Stimulated activated CD4-positive, alpha-beta T cell treated with anti-CD3 and anti-CD28 coated beads, Interleukin-4, amount 100 ng/mL, for 24 hours (primary cell): ENCODE results near the gene CARD14.
"Not testable (repeated sequence)": the region's sequence is repeated elsewhere in the genome, so short reads cannot be mapped to it uniquely, and the experiment has no call there.

ENCODE experiments used
- DNase-seq: peaks from one replicate; pipeline ENCODE4 v3.0.0-alpha.2; 2020

Gene CARD14

GRCh38 chr17:80151333-80151732 is 18.5 kb upstream of the CARD14 start:
- DNase-seq: no peak

- no peak for DNase-seq
Measured at GRCh38 chr17:80152081-80152702, 17.6 kb upstream of the CARD14 start.

- DNase-seq: no peak
Measured at GRCh38 chr17:80153004-80153403, 16.8 kb upstream of the CARD14 start.

- DNase-seq: no peak
Measured at GRCh38 chr17:80154166-80154565, 15.7 kb upstream of the CARD14 start.

GRCh38 chr17:80155600-80155999 is 14.2 kb upstream of the CARD14 start:
- not testable (repeated sequence) for DNase-seq

GRCh38 chr17:80158846-80159245 is 11.0 kb upstream of the CARD14 start:
- no peak for DNase-seq

GRCh38 chr17:80160536-80160935 is 9.3 kb upstream of the CARD14 start:
- DNase-seq: no peak

- no peak for DNase-seq
Measured at GRCh38 chr17:80163336-80163735, 6.5 kb upstream of the CARD14 start.

- no peak for DNase-seq
Measured at GRCh38 chr17:80164185-80164584, 5.6 kb upstream of the CARD14 start.

GRCh38 chr17:80166446-80166845 is 3.4 kb upstream of the CARD14 start:
- no peak for DNase-seq

GRCh38 chr17:80168371-80168770 is 1.5 kb upstream of the CARD14 start:
- DNase-seq: no peak

GRCh38 chr17:80169107-80169506 is 723 bp upstream of the CARD14 start:
- no peak for DNase-seq

- no peak for DNase-seq
Measured at GRCh38 chr17:80171681-80172080, 1.9 kb downstream of the CARD14 start.

GRCh38 chr17:80173126-80173525 is 3.3 kb downstream of the CARD14 start:
- no peak for DNase-seq

- DNase-seq: no peak
Measured at GRCh38 chr17:80173916-80174315, 4.1 kb downstream of the CARD14 start.

GRCh38 chr17:80176757-80177156 is 6.9 kb downstream of the CARD14 start:
- no peak for DNase-seq

GRCh38 chr17:80177986-80178595 is 8.3 kb downstream of the CARD14 start:
- DNase-seq: no peak

GRCh38 chr17:80180192-80180591 is 10.4 kb downstream of the CARD14 start:
- no peak for DNase-seq

GRCh38 chr17:80181431-80181830 is 11.6 kb downstream of the CARD14 start:
- DNase-seq: no peak

- DNase-seq: no peak
Measured at GRCh38 chr17:80182118-80182844, 12.5 kb downstream of the CARD14 start.

GRCh38 chr17:80182845-80183223 is 13.0 kb downstream of the CARD14 start:
- DNase-seq: no peak

- no peak for DNase-seq
Measured at GRCh38 chr17:80183581-80184422, 14.0 kb downstream of the CARD14 start.

- DNase-seq: no peak
Measured at GRCh38 chr17:80184423-80184714, 14.5 kb downstream of the CARD14 start.

- DNase-seq: no peak
Measured at GRCh38 chr17:80185968-80186367, 16.1 kb downstream of the CARD14 start.
